ENCODE data around the gene GNB1.
"Not testable (repeated sequence)": the region's sequence is repeated elsewhere in the genome, so short reads cannot be mapped to it uniquely, and the experiment has no call there.

Gene GNB1

GRCh38 chr1:1893291-1893985, 2.6 kb upstream of the GNB1 start:
- peaks cover 41 to 69% of the 10 kb centered on the region in 2 donors for H3K4me1 Mint-ChIP-seq
- peak overlapping the region; percentile 49 to 67 for H3K4me3 Mint-ChIP-seq
- no peak for ATAC-seq (replicated peaks)
- H3K27ac Mint-ChIP-seq: peak overlapping the region; percentile 70
- H3K27me3 Mint-ChIP-seq: no peaks in the 10 kb centered on the region
- H3K9me3 Mint-ChIP-seq: no peaks in the 10 kb centered on the region
- peaks cover 13 to 16% of the 10 kb centered on the region in 2 donors for H3K36me3 Mint-ChIP-seq
- DNase-seq: no peak

GRCh38 chr1:1892763-1893120, 1.9 kb upstream of the GNB1 start:
- Mint-ChIP-seq H3K9me3 (no peaks in the 10 kb centered on the region), H3K27ac (peak overlapping the region; percentile 94), H3K27me3 (no peaks in the 10 kb centered on the region), H3K4me1 (peaks cover 45 to 76% of the 10 kb centered on the region in 2 donors), H3K4me3 (peak overlapping the region; percentile 95 to 97), H3K36me3 (peaks cover 13 to 16% of the 10 kb centered on the region in 2 donors)
- DNase-seq (no peak), ATAC-seq (replicated peaks) (no peak)

GRCh38 chr1:1892079-1892762, 1.3 kb upstream of the GNB1 start:
- ATAC-seq (replicated peaks) (no peak), DNase-seq (no peak)
- Mint-ChIP-seq H3K36me3 (peaks cover 13 to 16% of the 10 kb centered on the region in 2 donors), H3K4me1 (peaks cover 44 to 76% of the 10 kb centered on the region in 2 donors), H3K4me3 (peak overlapping the region; percentile 95 to 97), H3K27ac (peak overlapping the region; percentile 94), H3K27me3 (no peaks in the 10 kb centered on the region), H3K9me3 (no peaks in the 10 kb centered on the region)

GRCh38 chr1:1891349-1892078, 627 bp upstream of the GNB1 start:
- Mint-ChIP-seq H3K4me3 (peak overlapping the region; percentile 95 to 97), H3K9me3 (no peaks in the 10 kb centered on the region), H3K4me1 (peaks cover 43 to 73% of the 10 kb centered on the region in 2 donors), H3K36me3 (peaks cover 13 to 16% of the 10 kb centered on the region in 2 donors), H3K27me3 (no peaks in the 10 kb centered on the region), H3K27ac (peak overlapping the region; percentile 94)
- ATAC-seq (replicated peaks) (peak; percentile 62 to 68), DNase-seq (peak; percentile 48)

GRCh38 chr1:1889847-1890505, 911 bp downstream of the GNB1 start:
- Mint-ChIP-seq H3K36me3 (peaks cover 16 to 17% of the 10 kb centered on the region in 2 donors), H3K27ac (peak overlapping the region; percentile 91), H3K9me3 (no peaks in the 10 kb centered on the region), H3K4me1 (peaks cover 37 to 58% of the 10 kb centered on the region in 2 donors), H3K4me3 (peak overlapping the region; percentile 85 to 90), H3K27me3 (no peaks in the 10 kb centered on the region)
- peak; percentile 43 for DNase-seq
- peak; percentile 51 to 54 for ATAC-seq (replicated peaks)

- ATAC-seq (replicated peaks) (no peak), DNase-seq (no peak)
- Mint-ChIP-seq H3K4me3 (peak overlapping the region; percentile 85 to 90), H3K27me3 (no peaks in the 10 kb centered on the region), H3K27ac (peak overlapping the region; percentile 91), H3K36me3 (peaks cover 16 to 17% of the 10 kb centered on the region in 2 donors), H3K4me1 (peaks cover 31 to 57% of the 10 kb centered on the region in 2 donors), H3K9me3 (no peaks in the 10 kb centered on the region)
Observed at GRCh38 chr1:1889090-1889750, 1.7 kb downstream of the GNB1 start.

GRCh38 chr1:1883890-1884289, 7.0 kb downstream of the GNB1 start:
- H3K36me3 Mint-ChIP-seq: peaks cover 11 to 30% of the 10 kb centered on the region in 2 donors
- not testable (repeated sequence) for H3K27me3 Mint-ChIP-seq; DNase-seq; H3K9me3 Mint-ChIP-seq; ATAC-seq (replicated peaks); H3K27ac Mint-ChIP-seq
- peak overlapping the region in 1 of 2 donors; percentile 37 for H3K4me3 Mint-ChIP-seq
- peaks cover 31 to 76% of the 10 kb centered on the region in 2 donors for H3K4me1 Mint-ChIP-seq

- no peak overlapping the region for H3K27ac Mint-ChIP-seq
Observed at GRCh38 chr1:1883092-1883873, 7.6 kb downstream of the GNB1 start.

GRCh38 chr1:1881727-1882126, 9.2 kb downstream of the GNB1 start:
- H3K4me1 Mint-ChIP-seq: peaks cover 36 to 73% of the 10 kb centered on the region in 2 donors
- no peaks in the 10 kb centered on the region for H3K9me3 Mint-ChIP-seq
- peak overlapping the region; percentile 2 for H3K27ac Mint-ChIP-seq
- no peaks in the 10 kb centered on the region for H3K27me3 Mint-ChIP-seq
- ATAC-seq (replicated peaks) (no peak), DNase-seq (no peak)
- no peak overlapping the region for H3K4me3 Mint-ChIP-seq
- peaks cover 18 to 42% of the 10 kb centered on the region in 2 donors for H3K36me3 Mint-ChIP-seq

More at GRCh38 chr1:1883092-1883873, 7.6 kb downstream of the GNB1 start:
- peaks cover 13 to 36% of the 10 kb centered on the region in 2 donors for H3K36me3 Mint-ChIP-seq
- ATAC-seq (replicated peaks) (no peak), DNase-seq (no peak)
- peaks cover 34 to 76% of the 10 kb centered on the region in 2 donors for H3K4me1 Mint-ChIP-seq
- H3K4me3 Mint-ChIP-seq: peak overlapping the region in 1 of 2 donors; percentile 37
- H3K9me3 Mint-ChIP-seq: no peaks in the 10 kb centered on the region
- H3K27me3 Mint-ChIP-seq: no peaks in the 10 kb centered on the region

- Mint-ChIP-seq H3K27me3 (no peaks in the 10 kb centered on the region), H3K36me3 (peaks cover 25 to 47% of the 10 kb centered on the region in 2 donors), H3K27ac (peak overlapping the region; percentile 2), H3K4me1 (peaks cover 41 to 81% of the 10 kb centered on the region in 2 donors), H3K4me3 (no peak overlapping the region), H3K9me3 (no peaks in the 10 kb centered on the region)
- DNase-seq: no peak
- no peak for ATAC-seq (replicated peaks)
Observed at GRCh38 chr1:1880617-1881312, 10.1 kb downstream of the GNB1 start.

GRCh38 chr1:1879942-1880341, 10.9 kb downstream of the GNB1 start:
- Mint-ChIP-seq H3K36me3 (peaks cover 32 to 55% of the 10 kb centered on the region in 2 donors), H3K4me1 (peaks cover 44 to 89% of the 10 kb centered on the region in 2 donors), H3K27ac (no peak overlapping the region), H3K4me3 (no peak overlapping the region), H3K27me3 (no peaks in the 10 kb centered on the region), H3K9me3 (no peaks in the 10 kb centered on the region)
- DNase-seq (no peak), ATAC-seq (replicated peaks) (no peak)

- DNase-seq: no peak
- Mint-ChIP-seq H3K27ac (no peak overlapping the region), H3K4me3 (no peak overlapping the region), H3K36me3 (peaks cover 40 to 58% of the 10 kb centered on the region in 2 donors), H3K9me3 (no peaks in the 10 kb centered on the region), H3K4me1 (peaks cover 51 to 86% of the 10 kb centered on the region in 2 donors), H3K27me3 (no peaks in the 10 kb centered on the region)
- no peak for ATAC-seq (replicated peaks)
Observed at GRCh38 chr1:1877865-1878436, 12.9 kb downstream of the GNB1 start.
